Osteocyte (in vitro differentiated cells): Measurements from ENCODE around the gene HPRT1. TPM values are rescaled to one million over a fixed set of nuclear protein-coding genes. Genes with fewer than 3 reads are reported as not detected.
"Not testable (repeated sequence)": the region's sequence is repeated elsewhere in the genome, so short reads cannot be mapped to it uniquely, and the experiment has no call there.

Source experiments
- DNase-seq: peaks from one replicate; pipeline ENCODE4 v3.0.0; 2021; ENCODE audit warnings: mixed read lengths; ENCODE audit not compliant: unreplicated experiment; ENCODE audit errors: extremely low spot score
- H3K27ac Mint-ChIP-seq: one replicate; pipeline ENCODE4 v1.8.0; 2021; ENCODE audit warnings: mild to moderate bottlenecking, mixed read lengths; ENCODE audit not compliant: unreplicated experiment
- H3K27me3 Mint-ChIP-seq: one replicate; pipeline ENCODE4 v1.8.0; 2021; ENCODE audit warnings: mixed read lengths; ENCODE audit not compliant: unreplicated experiment
- H3K36me3 Mint-ChIP-seq: one replicate; pipeline ENCODE4 v1.8.0; 2021; ENCODE audit warnings: mixed read lengths; ENCODE audit not compliant: unreplicated experiment
- H3K4me1 Mint-ChIP-seq: one replicate; pipeline ENCODE4 v1.8.0; 2021; ENCODE audit warnings: mixed read lengths; ENCODE audit not compliant: unreplicated experiment
- H3K4me3 Mint-ChIP-seq: one replicate; pipeline ENCODE4 v1.8.0; 2021; ENCODE audit warnings: mild to moderate bottlenecking, moderate library complexity, mixed read lengths; ENCODE audit not compliant: unreplicated experiment
- H3K9me3 Mint-ChIP-seq: one replicate; pipeline ENCODE4 v1.8.0; 2021; ENCODE audit warnings: mixed read lengths; ENCODE audit not compliant: unreplicated experiment
- total RNA-seq: library from RNA; stranded (reverse); gene quantifications from 2 replicates; pipeline ENCODE4 v1.2.1, GENCODE V29; 2021
- TF ChIP-seq, protein P1 (sequence below): fragments of 200-600 bp; sonication (generic); IDR thresholded peaks from 2 replicates; pipeline ENCODE4 v1.5.0; 2021; ENCODE audit warnings: antibody characterized with exemption, mild to moderate bottlenecking, moderate library complexity

HPRT1 gene
- total RNA-seq, 1 donor from 2014 or later: 18.2 TPM

DNA sequence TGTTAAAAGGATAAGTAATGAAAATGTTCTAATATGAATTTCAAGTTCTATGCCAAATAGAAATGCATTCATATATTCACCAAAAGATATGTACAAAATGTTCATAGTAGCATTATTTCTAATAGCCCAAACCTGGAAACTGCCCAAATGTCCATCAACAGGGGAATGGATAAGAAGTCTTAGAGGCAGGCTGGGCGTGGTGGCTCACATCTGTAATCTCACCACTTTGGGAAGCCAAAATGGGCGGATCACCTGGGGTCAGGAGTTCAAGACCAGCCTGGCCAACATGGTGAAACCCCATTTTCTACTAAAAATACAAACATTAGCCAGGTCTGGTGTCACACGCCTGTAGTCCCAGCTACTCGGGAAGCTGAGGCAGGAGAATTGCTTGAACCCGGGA is 2.3 kb upstream of the HPRT1 start:
- no peaks in the 10 kb centered on the region for H3K9me3 Mint-ChIP-seq
- DNase-seq: no peak
- H3K27me3 Mint-ChIP-seq: no peaks in the 10 kb centered on the region
- H3K36me3 Mint-ChIP-seq: no peaks in the 10 kb centered on the region
- H3K4me1 Mint-ChIP-seq: peaks cover 5% of the 10 kb centered on the region
- TF ChIP-seq, protein P1, sequence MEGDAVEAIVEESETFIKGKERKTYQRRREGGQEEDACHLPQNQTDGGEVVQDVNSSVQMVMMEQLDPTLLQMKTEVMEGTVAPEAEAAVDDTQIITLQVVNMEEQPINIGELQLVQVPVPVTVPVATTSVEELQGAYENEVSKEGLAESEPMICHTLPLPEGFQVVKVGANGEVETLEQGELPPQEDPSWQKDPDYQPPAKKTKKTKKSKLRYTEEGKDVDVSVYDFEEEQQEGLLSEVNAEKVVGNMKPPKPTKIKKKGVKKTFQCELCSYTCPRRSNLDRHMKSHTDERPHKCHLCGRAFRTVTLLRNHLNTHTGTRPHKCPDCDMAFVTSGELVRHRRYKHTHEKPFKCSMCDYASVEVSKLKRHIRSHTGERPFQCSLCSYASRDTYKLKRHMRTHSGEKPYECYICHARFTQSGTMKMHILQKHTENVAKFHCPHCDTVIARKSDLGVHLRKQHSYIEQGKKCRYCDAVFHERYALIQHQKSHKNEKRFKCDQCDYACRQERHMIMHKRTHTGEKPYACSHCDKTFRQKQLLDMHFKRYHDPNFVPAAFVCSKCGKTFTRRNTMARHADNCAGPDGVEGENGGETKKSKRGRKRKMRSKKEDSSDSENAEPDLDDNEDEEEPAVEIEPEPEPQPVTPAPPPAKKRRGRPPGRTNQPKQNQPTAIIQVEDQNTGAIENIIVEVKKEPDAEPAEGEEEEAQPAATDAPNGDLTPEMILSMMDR: no peak
- no peak overlapping the region for H3K4me3 Mint-ChIP-seq
- H3K27ac Mint-ChIP-seq: no peak overlapping the region

- no peak for DNase-seq
- Mint-ChIP-seq H3K9me3 (no peaks in the 10 kb centered on the region), H3K27me3 (no peaks in the 10 kb centered on the region), H3K36me3 (no peaks in the 10 kb centered on the region), H3K4me1 (peaks cover 5% of the 10 kb centered on the region), H3K27ac (peak overlapping the region; percentile 88), H3K4me3 (peak overlapping the region; percentile 77)
- TF ChIP-seq, protein P1: no peak
These were observed 321 bp upstream of the HPRT1 start for GRCh38 chrX:134459683-134460004.

DNA sequence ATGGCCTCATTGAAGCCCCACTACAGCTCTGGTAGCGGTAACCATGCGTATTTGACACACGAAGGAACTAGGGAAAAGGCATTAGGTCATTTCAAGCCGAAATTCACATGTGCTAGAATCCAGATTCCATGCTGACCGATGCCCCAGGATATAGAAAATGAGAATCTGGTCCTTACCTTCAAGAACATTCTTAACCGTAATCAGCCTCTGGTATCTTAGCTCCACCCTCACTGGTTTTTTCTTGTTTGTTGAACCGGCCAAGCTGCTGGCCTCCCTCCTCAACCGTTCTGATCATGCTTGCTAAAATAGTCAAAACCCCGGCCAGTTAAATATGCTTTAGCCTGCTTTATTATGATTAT is 876 bp downstream of the HPRT1 start:
- DNase-seq: no peak
- peak overlapping the region; percentile 68 for H3K27ac Mint-ChIP-seq

DNA sequence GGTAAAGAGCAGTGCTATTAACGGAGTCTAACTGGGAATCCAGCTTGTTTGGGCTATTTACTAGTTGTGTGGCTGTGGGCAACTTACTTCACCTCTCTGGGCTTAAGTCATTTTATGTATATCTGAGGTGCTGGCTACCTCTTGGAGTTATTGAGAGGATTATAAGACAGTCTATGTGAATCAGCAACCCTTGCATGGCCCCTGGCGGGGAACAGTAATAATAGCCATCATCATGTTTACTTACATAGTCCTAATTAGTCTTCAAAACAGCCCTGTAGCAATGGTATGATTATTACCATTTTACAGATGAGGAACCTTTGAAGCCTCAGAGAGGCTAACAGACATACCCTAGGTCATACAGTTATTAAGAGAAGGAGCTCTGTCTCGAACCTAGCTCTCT is 1.5 kb downstream of the HPRT1 start:
- no peaks in the 10 kb centered on the region for H3K9me3 Mint-ChIP-seq
- H3K36me3 Mint-ChIP-seq: no peaks in the 10 kb centered on the region
- no peak for DNase-seq
- TF ChIP-seq, protein P1: no peak
- H3K27ac Mint-ChIP-seq: no peak overlapping the region
- peak overlapping the region; percentile 79 for H3K4me3 Mint-ChIP-seq
- H3K4me1 Mint-ChIP-seq: peaks cover 5% of the 10 kb centered on the region
- no peaks in the 10 kb centered on the region for H3K27me3 Mint-ChIP-seq

More for the DNA sequence above, 876 bp downstream of the HPRT1 start:
- peak overlapping the region; percentile 79 for H3K4me3 Mint-ChIP-seq
- TF ChIP-seq, protein P1: no peak
- H3K4me1 Mint-ChIP-seq: peaks cover 5% of the 10 kb centered on the region
- no peaks in the 10 kb centered on the region for H3K27me3 Mint-ChIP-seq
- H3K36me3 Mint-ChIP-seq: no peaks in the 10 kb centered on the region
- no peaks in the 10 kb centered on the region for H3K9me3 Mint-ChIP-seq

GRCh38 chrX:134462927-134463326 is 3.0 kb downstream of the HPRT1 start:
- H3K27ac Mint-ChIP-seq: no peak overlapping the region
- DNase-seq: no peak
- H3K4me1 Mint-ChIP-seq: peaks cover 5% of the 10 kb centered on the region
- TF ChIP-seq, protein P1: no peak
- H3K9me3 Mint-ChIP-seq: no peaks in the 10 kb centered on the region
- no peaks in the 10 kb centered on the region for H3K36me3 Mint-ChIP-seq
- no peaks in the 10 kb centered on the region for H3K27me3 Mint-ChIP-seq
- no peak overlapping the region for H3K4me3 Mint-ChIP-seq

DNA sequence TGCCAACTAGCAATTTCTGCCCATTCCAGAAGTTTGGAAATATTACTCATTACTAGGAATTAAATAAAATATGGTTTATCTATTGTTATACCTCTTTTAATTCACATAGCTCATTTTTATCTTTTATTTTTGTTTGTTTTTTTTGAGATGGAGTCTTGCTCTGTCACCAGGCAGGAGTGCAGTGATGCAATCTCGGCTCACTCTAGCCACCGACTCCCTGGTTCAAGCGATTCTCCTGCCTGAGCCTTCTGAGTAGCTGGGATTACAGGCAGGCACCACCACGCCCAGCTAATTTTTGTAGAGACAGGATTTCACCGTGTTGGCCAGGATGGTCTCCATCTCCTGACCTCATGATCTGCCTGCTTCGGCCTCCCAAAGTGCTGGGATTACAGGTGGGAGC is 4.5 kb downstream of the HPRT1 start:
- H3K27me3 Mint-ChIP-seq, H3K4me3 Mint-ChIP-seq, H3K4me1 Mint-ChIP-seq, H3K27ac Mint-ChIP-seq, H3K9me3 Mint-ChIP-seq, DNase-seq, H3K36me3 Mint-ChIP-seq: not testable (repeated sequence)
